Neural cell (in vitro differentiated cells): ENCODE results near the gene ATP5MK. TPM values are rescaled to one million over a fixed set of nuclear protein-coding genes. Genes with fewer than 3 reads are reported as not detected.

Experiments used
- H2AFZ ChIP-seq: fragments of 200-600, 300-800 bp; sonication (generic), shearing (Covaris generic); 2 replicates; pipeline ENCODE4 v1.6.0; 2014; ENCODE audit warnings: low read depth, mild to moderate bottlenecking, antibody characterized with exemption, low read length, moderate library complexity
- H3F3A ChIP-seq: fragments of 200-600 bp; shearing (Covaris generic); 2 replicates; pipeline ENCODE4 v1.6.1; 2016; ENCODE audit warnings: mild to moderate bottlenecking, moderate library complexity, mixed read lengths, antibody characterized with exemption, low read length; ENCODE audit not compliant: insufficient read depth, poor library complexity, severe bottlenecking
- H3K27ac ChIP-seq: fragments of 200-600, 300-800 bp; sonication (generic), shearing (Covaris generic); 2 replicates; pipeline ENCODE4 v1.5.1; 2014; ENCODE audit warnings: mild to moderate bottlenecking, low read length, moderate library complexity
- H3K27me3 ChIP-seq: fragments of 300-800, 200-600 bp; sonication (generic), shearing (Covaris generic); 2 replicates; pipeline ENCODE4 v1.6.0; 2014; ENCODE audit warnings: mild to moderate bottlenecking, low read depth, low read length, moderate library complexity; ENCODE audit not compliant: insufficient read depth
- H3K36me3 ChIP-seq: fragments of 300-800, 200-600 bp; sonication (generic), shearing (Covaris generic); 2 replicates; pipeline ENCODE4 v1.5.1; 2014; ENCODE audit warnings: mild to moderate bottlenecking, antibody characterized with exemption, low read length, moderate library complexity; ENCODE audit not compliant: insufficient read depth
- H3K4me2 ChIP-seq: fragments of 300-800, 200-600 bp; sonication (generic), shearing (Covaris generic); 2 replicates; pipeline ENCODE4 v1.6.0; 2014; ENCODE audit warnings: mild to moderate bottlenecking, low read length
- H3K4me3 ChIP-seq: fragments of 300-800, 200-600 bp; sonication (generic), shearing (Covaris generic); 2 replicates; pipeline ENCODE4 v1.5.1; 2014; ENCODE audit warnings: mild to moderate bottlenecking, low read length, moderate library complexity
- H3K79me2 ChIP-seq: fragments of 200-600 bp; shearing (Covaris generic); replicated peaks from 2 replicates; pipeline ENCODE4 v1.6.0; 2014; ENCODE audit warnings: mild to moderate bottlenecking, low read length, moderate library complexity; ENCODE audit not compliant: insufficient read depth
- H3K9ac ChIP-seq: fragments of 300-800, 200-600 bp; sonication (generic), shearing (Covaris generic); 2 replicates; pipeline ENCODE4 v1.6.1; 2016; ENCODE audit warnings: mild to moderate bottlenecking, low read length, mixed read lengths
- H3K9me2 ChIP-seq: fragments of 200-600 bp; shearing (Covaris generic); 2 replicates; pipeline ENCODE4 v1.6.1; 2016; ENCODE audit warnings: mild to moderate bottlenecking, low read length, mixed read lengths; ENCODE audit not compliant: insufficient read depth
- H3K9me3 ChIP-seq: fragments of 200-600, 300-800 bp; sonication (generic), shearing (Covaris generic); 2 replicates; pipeline ENCODE4 v1.6.1; 2016; ENCODE audit warnings: mild to moderate bottlenecking, mixed run types, low read length, moderate library complexity, mixed read lengths
- H4K20me1 ChIP-seq: fragments of 200-600 bp; shearing (Covaris generic); 2 replicates; pipeline ENCODE4 v1.6.1; 2016; ENCODE audit warnings: mild to moderate bottlenecking, mixed run types; ENCODE audit not compliant: insufficient read depth
- CTCF ChIP-seq: fragments of 450-650 bp; IDR thresholded peaks from 2 replicates; pipeline ENCODE4 v1.5.1; 2014; ENCODE audit warnings: antibody characterized with exemption, mild to moderate bottlenecking, moderate library complexity; ENCODE audit not compliant: poor library complexity, severe bottlenecking
- EP300 ChIP-seq: fragments of 450-650 bp; conservative IDR thresholded peaks from 2 replicates; pipeline ENCODE4 v1.6.1; 2014; ENCODE audit warnings: antibody characterized with exemption, mild to moderate bottlenecking, moderate library complexity; ENCODE audit not compliant: poor library complexity, severe bottlenecking
- EZH2 ChIP-seq: fragments of 200-600, 300-800 bp; shearing (Covaris generic), sonication (generic); IDR thresholded peaks from 2 replicates; pipeline ENCODE4 v1.6.1; 2014; ENCODE audit warnings: antibody characterized with exemption, low read length, borderline replicate concordance, mild to moderate bottlenecking; ENCODE audit not compliant: insufficient read depth, poor library complexity, severe bottlenecking
- MXI1 ChIP-seq: fragments of 450-650 bp; conservative IDR thresholded peaks from 2 replicates; pipeline ENCODE4 v1.6.1; 2014; ENCODE audit warnings: antibody characterized with exemption, mild to moderate bottlenecking; ENCODE audit not compliant: poor library complexity, severe bottlenecking
- POLR2AphosphoS5 ChIP-seq: IDR thresholded peaks from 2 replicates; pipeline ENCODE4 v1.6.1; 2012
- RAD21 ChIP-seq: fragments of 450-650 bp; conservative IDR thresholded peaks from 2 replicates; pipeline ENCODE4 v1.6.1; 2014; ENCODE audit warnings: antibody characterized with exemption, mild to moderate bottlenecking, moderate library complexity
- REST ChIP-seq: IDR thresholded peaks from 2 replicates; pipeline ENCODE4 v1.6.1; 2012; ENCODE audit warnings: borderline replicate concordance
- SMC3 ChIP-seq: fragments of 450-650 bp; conservative IDR thresholded peaks from 2 replicates; pipeline ENCODE4 v1.6.1; 2014; ENCODE audit warnings: antibody characterized with exemption, mild to moderate bottlenecking, moderate library complexity; ENCODE audit not compliant: poor library complexity
- TAF1 ChIP-seq: IDR thresholded peaks from 2 replicates; pipeline ENCODE4 v1.6.1; 2012; ENCODE audit warnings: low read depth
- polyA plus RNA-seq: library from polyadenylated mRNA; depleted of rRNA; stranded (reverse); fragments of >200 nt; gene quantifications from 2 replicates; pipeline ENCODE4 v1.2.3, GENCODE V29; 2014

ATP5MK gene
- polyA plus RNA-seq, 1 donor from 2014 or later = 917 TPM

GRCh38 chr10:103439776-103440175 is 43.5 kb upstream of the ATP5MK start:
- no peak overlapping the region for H3K4me3 ChIP-seq
- H3F3A ChIP-seq = no peaks in the 10 kb centered on the region
- no peaks in the 10 kb centered on the region for H3K27me3 ChIP-seq
- peaks cover 7% of the 10 kb centered on the region for H3K36me3 ChIP-seq
- no peaks in the 10 kb centered on the region for H3K9me2 ChIP-seq
- no peak overlapping the region for H3K4me2 ChIP-seq
- no peaks in the 10 kb centered on the region for H3K9me3 ChIP-seq
- no peak overlapping the region for H2AFZ ChIP-seq
- H3K9ac ChIP-seq = no peak overlapping the region
- no peaks in the 10 kb centered on the region for H3K79me2 ChIP-seq
- TF ChIP-seq EP300 = no peak
- no peaks in the 10 kb centered on the region for H4K20me1 ChIP-seq
- H3K27ac ChIP-seq = no peak overlapping the region

GRCh38 chr10:103433858-103434257 is 37.6 kb upstream of the ATP5MK start:
- Histone ChIP-seq H3K4me2 (no peak overlapping the region), H3K36me3 (no peaks in the 10 kb centered on the region), H3K9me2 (no peaks in the 10 kb centered on the region), H3F3A (no peaks in the 10 kb centered on the region), H3K27ac (no peak overlapping the region), H2AFZ (no peak overlapping the region), H4K20me1 (no peaks in the 10 kb centered on the region), H3K79me2 (no peaks in the 10 kb centered on the region), H3K9ac (no peak overlapping the region), H3K27me3 (no peaks in the 10 kb centered on the region), H3K9me3 (no peaks in the 10 kb centered on the region), H3K4me3 (no peak overlapping the region)
- TF ChIP-seq POLR2AphosphoS5 = no peak
- TF ChIP-seq MXI1 = no peak
- TF ChIP-seq CTCF = no peak
- TF ChIP-seq RAD21 = no peak
- no peak for TF ChIP-seq REST
- TF ChIP-seq SMC3 = no peak
- TF ChIP-seq TAF1 = no peak
- no peak for TF ChIP-seq EP300
- no peak for TF ChIP-seq EZH2

GRCh38 chr10:103431902-103432301 is 35.6 kb upstream of the ATP5MK start:
- no peaks in the 10 kb centered on the region for H4K20me1 ChIP-seq
- H3K4me3 ChIP-seq = no peak overlapping the region
- H3K9ac ChIP-seq = no peak overlapping the region
- no peaks in the 10 kb centered on the region for H3F3A ChIP-seq
- TF ChIP-seq REST (no peak), MXI1 (no peak), SMC3 (no peak), TAF1 (no peak), POLR2AphosphoS5 (no peak), EZH2 (no peak), EP300 (no peak), CTCF (no peak), RAD21 (no peak)
- no peaks in the 10 kb centered on the region for H3K79me2 ChIP-seq
- no peak overlapping the region for H3K4me2 ChIP-seq
- no peaks in the 10 kb centered on the region for H3K36me3 ChIP-seq
- H3K27me3 ChIP-seq = no peaks in the 10 kb centered on the region
- H3K27ac ChIP-seq = no peak overlapping the region
- no peak overlapping the region for H2AFZ ChIP-seq
- H3K9me3 ChIP-seq = no peaks in the 10 kb centered on the region
- H3K9me2 ChIP-seq = no peaks in the 10 kb centered on the region
